Measurements from ENCODE around the gene LIMK2.

DNA sequence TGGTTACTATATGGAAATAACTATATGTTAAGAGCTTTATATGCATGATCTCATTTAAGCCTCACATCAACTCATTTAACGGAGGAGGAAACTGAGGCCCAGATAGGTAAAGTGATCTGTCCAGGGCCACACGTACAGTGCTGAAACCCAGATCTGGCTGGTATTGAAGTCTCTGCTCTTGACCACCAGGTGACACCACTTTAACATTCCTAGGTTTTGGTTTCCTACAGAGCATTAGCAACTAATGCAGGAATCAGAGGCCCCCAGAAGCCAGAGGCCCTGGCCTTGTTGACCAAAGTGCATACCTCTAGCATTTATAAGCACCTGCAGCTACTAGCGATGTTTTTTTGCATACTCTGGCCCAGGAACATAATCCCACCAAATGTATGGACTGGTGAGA lies 12.9 kb upstream of the LIMK2 start:
- TF ChIP-seq, protein P1, sequence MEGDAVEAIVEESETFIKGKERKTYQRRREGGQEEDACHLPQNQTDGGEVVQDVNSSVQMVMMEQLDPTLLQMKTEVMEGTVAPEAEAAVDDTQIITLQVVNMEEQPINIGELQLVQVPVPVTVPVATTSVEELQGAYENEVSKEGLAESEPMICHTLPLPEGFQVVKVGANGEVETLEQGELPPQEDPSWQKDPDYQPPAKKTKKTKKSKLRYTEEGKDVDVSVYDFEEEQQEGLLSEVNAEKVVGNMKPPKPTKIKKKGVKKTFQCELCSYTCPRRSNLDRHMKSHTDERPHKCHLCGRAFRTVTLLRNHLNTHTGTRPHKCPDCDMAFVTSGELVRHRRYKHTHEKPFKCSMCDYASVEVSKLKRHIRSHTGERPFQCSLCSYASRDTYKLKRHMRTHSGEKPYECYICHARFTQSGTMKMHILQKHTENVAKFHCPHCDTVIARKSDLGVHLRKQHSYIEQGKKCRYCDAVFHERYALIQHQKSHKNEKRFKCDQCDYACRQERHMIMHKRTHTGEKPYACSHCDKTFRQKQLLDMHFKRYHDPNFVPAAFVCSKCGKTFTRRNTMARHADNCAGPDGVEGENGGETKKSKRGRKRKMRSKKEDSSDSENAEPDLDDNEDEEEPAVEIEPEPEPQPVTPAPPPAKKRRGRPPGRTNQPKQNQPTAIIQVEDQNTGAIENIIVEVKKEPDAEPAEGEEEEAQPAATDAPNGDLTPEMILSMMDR (IDR thresholded peaks at IDR 0.05 in 2 of 3, conservative IDR thresholded peaks at IDR 0.05 in 1 of 3; ENCODE audit: control insufficient read depth in 2 of 3, extremely low read depth in 1 of 3, insufficient read depth in 1 of 3, low read depth in 3 of 3, low read length in 3 of 3) = 0 out of 6 replicates have a peak, but pooled peaks of 1 of the 3 experiments have one; percentile 10
- TF ChIP-seq POLR2AphosphoS5 (IDR thresholded peaks at IDR 0.05; ENCODE audit: low read length) (no peak), EP300 (IDR thresholded peaks at IDR 0.05; ENCODE audit: borderline replicate concordance in 1 of 2, control insufficient read depth in 1 of 2, low read depth in 2 of 2, low read length in 2 of 2) (no peak)

All from GM12878 (cell line).